WTC11 (cell line): Measurements from ENCODE around the gene ZMPSTE24. TPM values are rescaled to one million over a fixed set of nuclear protein-coding genes. Genes with fewer than 3 reads are reported as not detected.

Experiments
- ATAC-seq: fragments of 200-7000 bp; cut with Tn5 transposase; 2 replicates; pipeline ENCODE4 v1.10.0; 2021; ENCODE audit warnings: mild to moderate bottlenecking, moderate library complexity
- CTCF ChIA-PET: fragments of 300-600 bp; sonication (Branson Sonifier 250); formaldehyde crosslinking; loops from one replicate; lab custom pipeline; 2021; ENCODE audit warnings: antibody characterized with exemption; lab: Charles Lee
- POLR2A ChIA-PET: fragments of 350-600 bp; sonication (Branson Sonifier 250); formaldehyde crosslinking; loops from one replicate; lab custom pipeline; 2021; ENCODE audit warnings: antibody characterized with exemption; lab: Charles Lee
- DNase-seq: peaks from one replicate; pipeline ENCODE4 v3.0.0; 2021; ENCODE audit warnings: low spot score
- H3K27ac Mint-ChIP-seq: 2 replicates; pipeline ENCODE4 v1.8.0; 2021; ENCODE audit warnings: mixed read lengths
- H3K27me3 Mint-ChIP-seq: 2 replicates; pipeline ENCODE4 v1.8.0; 2021; ENCODE audit warnings: low read depth, mild to moderate bottlenecking, moderate library complexity, mixed read lengths
- H3K36me3 Mint-ChIP-seq: 2 replicates; pipeline ENCODE4 v1.8.0; 2021; ENCODE audit warnings: mixed read lengths
- H3K4me1 Mint-ChIP-seq: 2 replicates; pipeline ENCODE4 v1.8.0; 2022; ENCODE audit warnings: mixed read lengths
- H3K4me3 Mint-ChIP-seq: 2 replicates; pipeline ENCODE4 v1.8.0; 2021; ENCODE audit warnings: mild to moderate bottlenecking, moderate library complexity, mixed read lengths
- H3K9me3 Mint-ChIP-seq: 2 replicates; pipeline ENCODE4 v1.8.0; 2021; ENCODE audit warnings: mixed read lengths
- ATF3 ChIP-seq: sonication (generic); formaldehyde crosslinking; conservative IDR thresholded peaks from 2 replicates; pipeline ENCODE4 v1.8.1; 2022; ENCODE audit warnings: mild to moderate bottlenecking, missing genetic modification reagents
- CBFB ChIP-seq: sonication (generic); formaldehyde crosslinking; IDR thresholded peaks from 2 replicates; pipeline ENCODE4 v1.8.1; 2022; ENCODE audit warnings: mild to moderate bottlenecking, low read depth, missing genetic modification reagents
- CREB1 ChIP-seq: sonication (generic); formaldehyde crosslinking; IDR thresholded peaks from 2 replicates; pipeline ENCODE4 v1.8.0; 2023; ENCODE audit warnings: mild to moderate bottlenecking, missing genetic modification reagents
- FOXP4 ChIP-seq: sonication (generic); formaldehyde crosslinking; IDR thresholded peaks from 2 replicates; pipeline ENCODE4 v1.8.0; 2022; ENCODE audit warnings: mild to moderate bottlenecking, missing genetic modification reagents
- GABPB1 ChIP-seq: sonication (generic); formaldehyde crosslinking; IDR thresholded peaks from 2 replicates; pipeline ENCODE4 v1.8.1; 2023; ENCODE audit warnings: mild to moderate bottlenecking, missing genetic modification reagents
- HMGXB4 ChIP-seq: sonication (generic); formaldehyde crosslinking; IDR thresholded peaks from 2 replicates; pipeline ENCODE4 v1.8.1; 2023; ENCODE audit warnings: mild to moderate bottlenecking, moderate library complexity, missing genetic modification reagents
- IRF2 ChIP-seq: sonication (generic); formaldehyde crosslinking; IDR thresholded peaks from 2 replicates; pipeline ENCODE4 v1.8.0; 2022; ENCODE audit warnings: low read depth, missing genetic modification reagents, borderline replicate concordance
- ZNF219 ChIP-seq: sonication (generic); formaldehyde crosslinking; IDR thresholded peaks from 2 replicates; pipeline ENCODE4 v1.8.0; 2023; ENCODE audit warnings: missing genetic modification reagents, mild to moderate bottlenecking, borderline replicate concordance
- total RNA-seq: library from RNA; stranded (reverse); gene quantifications from 3 replicates; pipeline ENCODE4 v1.2.3, GENCODE V29; 2021
- TF ChIP-seq, protein P1 (sequence below): sonication (generic); formaldehyde crosslinking; IDR thresholded peaks from 2 replicates; pipeline ENCODE4 v1.8.0; 2022; ENCODE audit warnings: missing genetic modification reagents
- TF ChIP-seq, protein P2 (sequence below): sonication (generic); formaldehyde crosslinking; IDR thresholded peaks from 2 replicates; pipeline ENCODE4 v1.8.1; 2023; ENCODE audit warnings: mild to moderate bottlenecking, missing genetic modification reagents
- TF ChIP-seq, protein P3 (sequence below): sonication (generic); formaldehyde crosslinking; IDR thresholded peaks from 2 replicates; pipeline ENCODE4 v1.8.1; 2022; ENCODE audit warnings: low read depth, mild to moderate bottlenecking, moderate library complexity, missing genetic modification reagents, borderline replicate concordance

The ZMPSTE24 gene
- total RNA-seq, 1 experiment from 2014 or later: 31.7 TPM

GRCh38 chr1:40301541-40302299 is 43.7 kb downstream of the ZMPSTE24 start:
- ATAC-seq (no peak), DNase-seq (no peak)
- no peaks in the 10 kb centered on the region for H3K36me3 Mint-ChIP-seq
- H3K4me3 Mint-ChIP-seq: no peak overlapping the region
- no peaks in the 10 kb centered on the region for H3K9me3 Mint-ChIP-seq
- no peak overlapping the region for H3K27ac Mint-ChIP-seq
- CTCF ChIA-PET: interaction anchor here (3.2 kb wide), 1 partner anchor 14 kb away, joined by 21 read pairs; no protein-coding TSS in a partner anchor
- H3K27me3 Mint-ChIP-seq: peaks cover 26% of the 10 kb centered on the region
- H3K4me1 Mint-ChIP-seq: no peaks in the 10 kb centered on the region
- POLR2A ChIA-PET: no interaction called here
- TF ChIP-seq, protein P1, sequence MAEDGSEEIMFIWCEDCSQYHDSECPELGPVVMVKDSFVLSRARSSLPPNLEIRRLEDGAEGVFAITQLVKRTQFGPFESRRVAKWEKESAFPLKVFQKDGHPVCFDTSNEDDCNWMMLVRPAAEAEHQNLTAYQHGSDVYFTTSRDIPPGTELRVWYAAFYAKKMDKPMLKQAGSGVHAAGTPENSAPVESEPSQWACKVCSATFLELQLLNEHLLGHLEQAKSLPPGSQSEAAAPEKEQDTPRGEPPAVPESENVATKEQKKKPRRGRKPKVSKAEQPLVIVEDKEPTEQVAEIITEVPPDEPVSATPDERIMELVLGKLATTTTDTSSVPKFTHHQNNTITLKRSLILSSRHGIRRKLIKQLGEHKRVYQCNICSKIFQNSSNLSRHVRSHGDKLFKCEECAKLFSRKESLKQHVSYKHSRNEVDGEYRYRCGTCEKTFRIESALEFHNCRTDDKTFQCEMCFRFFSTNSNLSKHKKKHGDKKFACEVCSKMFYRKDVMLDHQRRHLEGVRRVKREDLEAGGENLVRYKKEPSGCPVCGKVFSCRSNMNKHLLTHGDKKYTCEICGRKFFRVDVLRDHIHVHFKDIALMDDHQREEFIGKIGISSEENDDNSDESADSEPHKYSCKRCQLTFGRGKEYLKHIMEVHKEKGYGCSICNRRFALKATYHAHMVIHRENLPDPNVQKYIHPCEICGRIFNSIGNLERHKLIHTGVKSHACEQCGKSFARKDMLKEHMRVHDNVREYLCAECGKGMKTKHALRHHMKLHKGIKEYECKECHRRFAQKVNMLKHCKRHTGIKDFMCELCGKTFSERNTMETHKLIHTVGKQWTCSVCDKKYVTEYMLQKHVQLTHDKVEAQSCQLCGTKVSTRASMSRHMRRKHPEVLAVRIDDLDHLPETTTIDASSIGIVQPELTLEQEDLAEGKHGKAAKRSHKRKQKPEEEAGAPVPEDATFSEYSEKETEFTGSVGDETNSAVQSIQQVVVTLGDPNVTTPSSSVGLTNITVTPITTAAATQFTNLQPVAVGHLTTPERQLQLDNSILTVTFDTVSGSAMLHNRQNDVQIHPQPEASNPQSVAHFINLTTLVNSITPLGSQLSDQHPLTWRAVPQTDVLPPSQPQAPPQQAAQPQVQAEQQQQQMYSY: no peak
- TF ChIP-seq GABPB1 (CRISPR knock-in tag): no peak
- TF ChIP-seq CREB1: no peak
- no peak for TF ChIP-seq HMGXB4
- TF ChIP-seq CBFB (CRISPR knock-in tag): no peak
- no peak for TF ChIP-seq ZNF219 (CRISPR knock-in tag)

GRCh38 chr1:40302475-40302874 is 44.4 kb downstream of the ZMPSTE24 start:
- Mint-ChIP-seq H3K4me1 (no peaks in the 10 kb centered on the region), H3K27me3 (peaks cover 26% of the 10 kb centered on the region), H3K4me3 (no peak overlapping the region), H3K27ac (no peak overlapping the region), H3K9me3 (no peaks in the 10 kb centered on the region), H3K36me3 (no peaks in the 10 kb centered on the region)
- TF ChIP-seq, protein P2, sequence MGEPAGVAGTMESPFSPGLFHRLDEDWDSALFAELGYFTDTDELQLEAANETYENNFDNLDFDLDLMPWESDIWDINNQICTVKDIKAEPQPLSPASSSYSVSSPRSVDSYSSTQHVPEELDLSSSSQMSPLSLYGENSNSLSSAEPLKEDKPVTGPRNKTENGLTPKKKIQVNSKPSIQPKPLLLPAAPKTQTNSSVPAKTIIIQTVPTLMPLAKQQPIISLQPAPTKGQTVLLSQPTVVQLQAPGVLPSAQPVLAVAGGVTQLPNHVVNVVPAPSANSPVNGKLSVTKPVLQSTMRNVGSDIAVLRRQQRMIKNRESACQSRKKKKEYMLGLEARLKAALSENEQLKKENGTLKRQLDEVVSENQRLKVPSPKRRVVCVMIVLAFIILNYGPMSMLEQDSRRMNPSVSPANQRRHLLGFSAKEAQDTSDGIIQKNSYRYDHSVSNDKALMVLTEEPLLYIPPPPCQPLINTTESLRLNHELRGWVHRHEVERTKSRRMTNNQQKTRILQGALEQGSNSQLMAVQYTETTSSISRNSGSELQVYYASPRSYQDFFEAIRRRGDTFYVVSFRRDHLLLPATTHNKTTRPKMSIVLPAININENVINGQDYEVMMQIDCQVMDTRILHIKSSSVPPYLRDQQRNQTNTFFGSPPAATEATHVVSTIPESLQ (CRISPR knock-in tag): no peak
- no peak for DNase-seq
- no peak for ATAC-seq
- ChIA-PET CTCF (interaction anchor here (1.0 kb wide), 1 partner anchor 159 kb away, joined by 3 read pairs; no protein-coding TSS in a partner anchor), POLR2A (no interaction called here)

DNA sequence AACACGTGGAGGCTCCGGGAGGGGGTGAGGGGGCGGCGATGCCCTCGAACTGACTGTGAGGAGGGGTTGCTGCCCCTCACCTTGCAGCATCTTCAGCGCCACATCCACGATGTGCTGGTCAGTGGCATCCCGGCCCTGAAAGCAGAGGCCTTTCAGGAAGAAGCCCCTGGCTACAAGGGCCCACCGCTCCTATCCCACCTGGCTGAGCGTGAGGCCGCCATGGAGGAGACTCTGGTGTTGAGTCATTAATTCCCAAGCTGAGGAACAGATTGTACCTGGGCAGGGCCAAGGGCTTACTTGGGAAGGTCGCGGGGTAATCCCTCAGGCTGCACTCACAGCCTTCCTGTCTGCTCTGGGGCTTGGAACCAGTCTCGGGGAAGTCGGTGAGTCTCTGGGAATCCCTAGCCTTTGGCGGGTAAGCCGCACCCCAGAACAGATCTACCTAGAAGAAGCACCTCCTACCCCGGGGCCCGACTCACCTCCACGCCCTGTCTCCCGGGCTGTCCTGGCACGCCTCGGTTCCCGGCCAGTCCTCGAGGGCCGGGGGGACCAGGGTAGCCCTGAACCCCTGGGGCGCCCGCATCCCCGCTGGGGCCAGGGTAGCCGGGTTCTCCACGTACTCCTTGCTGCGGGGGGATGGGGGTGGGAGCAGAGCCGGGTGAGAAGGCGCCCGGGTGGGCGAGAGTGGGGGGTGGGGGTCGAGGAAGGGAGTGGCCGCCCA is 45.2 kb downstream of the ZMPSTE24 start:
- H3K4me3 Mint-ChIP-seq: peak overlapping the region; percentile 61
- ChIA-PET POLR2A (no interaction called here), CTCF (interaction anchor here (1.0 kb wide), 1 partner anchor 159 kb away, joined by 3 read pairs; no protein-coding TSS in a partner anchor)
- H3K36me3 Mint-ChIP-seq: no peaks in the 10 kb centered on the region
- ATAC-seq: peak; percentile 28
- H3K27ac Mint-ChIP-seq: no peak overlapping the region
- DNase-seq: peak; percentile 23
- no peaks in the 10 kb centered on the region for H3K4me1 Mint-ChIP-seq
- H3K9me3 Mint-ChIP-seq: no peaks in the 10 kb centered on the region
- TF ChIP-seq FOXP4 (CRISPR knock-in tag) (no peak), ATF3 (CRISPR knock-in tag) (no peak), IRF2 (CRISPR knock-in tag) (no peak)
- TF ChIP-seq, protein P3, sequence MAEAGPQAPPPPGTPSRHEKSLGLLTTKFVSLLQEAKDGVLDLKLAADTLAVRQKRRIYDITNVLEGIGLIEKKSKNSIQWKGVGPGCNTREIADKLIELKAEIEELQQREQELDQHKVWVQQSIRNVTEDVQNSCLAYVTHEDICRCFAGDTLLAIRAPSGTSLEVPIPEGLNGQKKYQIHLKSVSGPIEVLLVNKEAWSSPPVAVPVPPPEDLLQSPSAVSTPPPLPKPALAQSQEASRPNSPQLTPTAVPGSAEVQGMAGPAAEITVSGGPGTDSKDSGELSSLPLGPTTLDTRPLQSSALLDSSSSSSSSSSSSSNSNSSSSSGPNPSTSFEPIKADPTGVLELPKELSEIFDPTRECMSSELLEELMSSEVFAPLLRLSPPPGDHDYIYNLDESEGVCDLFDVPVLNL (CRISPR knock-in tag): no peak
- H3K27me3 Mint-ChIP-seq: peaks cover 26% of the 10 kb centered on the region
